ENCODE data around the gene RRM2. TPM values are rescaled to one million over a fixed set of nuclear protein-coding genes. Genes with fewer than 3 reads are reported as not detected.
"Not testable (repeated sequence)": the region's sequence is repeated elsewhere in the genome, so short reads cannot be mapped to it uniquely, and the experiment has no call there.

The RRM2 gene
- total RNA-seq, 1 donor from 2014 or later: 1.8 TPM

- H3K27me3 ChIP-seq (ENCODE audit: control insufficient read depth, insufficient read depth, low read length): no peaks in the 10 kb centered on the region
- no peak for TF ChIP-seq CTCF (IDR thresholded peaks at IDR 0.05; ENCODE audit: insufficient read depth, low read length, severe bottlenecking)
- no peak for DNase-seq (ENCODE audit: low read depth)
- FAIRE-seq: no peak
- H3K36me3 ChIP-seq (ENCODE audit: control insufficient read depth, insufficient read depth, low read length): no peaks in the 10 kb centered on the region
- no peak overlapping the region for H3K4me3 ChIP-seq (ENCODE audit: low read depth, low read length)
These were observed 19.4 kb upstream of the RRM2 start for GRCh38 chr2:10103179-10103578.

GRCh38 chr2:10104906-10105305 is 17.6 kb upstream of the RRM2 start:
- not testable (repeated sequence) for H3K36me3 ChIP-seq (ENCODE audit: control insufficient read depth, insufficient read depth, low read length); DNase-seq (ENCODE audit: low read depth); H3K27me3 ChIP-seq (ENCODE audit: control insufficient read depth, insufficient read depth, low read length); FAIRE-seq; H3K4me3 ChIP-seq (ENCODE audit: low read depth, low read length)

- H3K27me3 ChIP-seq (ENCODE audit: control insufficient read depth, insufficient read depth, low read length): no peaks in the 10 kb centered on the region
- no peaks in the 10 kb centered on the region for H3K36me3 ChIP-seq (ENCODE audit: control insufficient read depth, insufficient read depth, low read length)
- H3K4me3 ChIP-seq (ENCODE audit: low read depth, low read length): no peak overlapping the region
- DNase-seq (ENCODE audit: low read depth): no peak
- no peak for TF ChIP-seq CTCF (IDR thresholded peaks at IDR 0.05; ENCODE audit: insufficient read depth, low read length, severe bottlenecking)
- no peak for FAIRE-seq
These were observed 13.2 kb upstream of the RRM2 start for GRCh38 chr2:10109311-10109710.

- Histone ChIP-seq H3K27me3 (ENCODE audit: control insufficient read depth, insufficient read depth, low read length) (no peaks in the 10 kb centered on the region), H3K36me3 (ENCODE audit: control insufficient read depth, insufficient read depth, low read length) (no peaks in the 10 kb centered on the region), H3K4me3 (ENCODE audit: low read depth, low read length) (no peak overlapping the region)
- no peak for DNase-seq (ENCODE audit: low read depth)
- no peak for TF ChIP-seq CTCF (IDR thresholded peaks at IDR 0.05; ENCODE audit: insufficient read depth, low read length, severe bottlenecking)
- FAIRE-seq: no peak
These were observed 3.6 kb upstream of the RRM2 start for GRCh38 chr2:10119027-10119325.

- Histone ChIP-seq H3K4me3 (ENCODE audit: low read depth, low read length) (peak overlapping the region; percentile 50), H3K36me3 (ENCODE audit: control insufficient read depth, insufficient read depth, low read length) (no peaks in the 10 kb centered on the region), H3K27me3 (ENCODE audit: control insufficient read depth, insufficient read depth, low read length) (no peaks in the 10 kb centered on the region)
- TF ChIP-seq CTCF (IDR thresholded peaks at IDR 0.05; ENCODE audit: insufficient read depth, low read length, severe bottlenecking): no peak
- FAIRE-seq (no peak), DNase-seq (ENCODE audit: low read depth) (no peak)
These were observed 2.9 kb upstream of the RRM2 start for GRCh38 chr2:10119601-10120157.

GRCh38 chr2:10120158-10120876 is 2.2 kb upstream of the RRM2 start:
- FAIRE-seq: no peak
- Histone ChIP-seq H3K36me3 (ENCODE audit: control insufficient read depth, insufficient read depth, low read length) (no peaks in the 10 kb centered on the region), H3K27me3 (ENCODE audit: control insufficient read depth, insufficient read depth, low read length) (no peaks in the 10 kb centered on the region), H3K4me3 (ENCODE audit: low read depth, low read length) (peak overlapping the region; percentile 50)
- peak; percentile 88 for DNase-seq (ENCODE audit: low read depth)
- no peak for TF ChIP-seq CTCF (IDR thresholded peaks at IDR 0.05; ENCODE audit: insufficient read depth, low read length, severe bottlenecking)
